Measurements from ENCODE around the gene MRPS33.
"Not testable (repeated sequence)": the region's sequence is repeated elsewhere in the genome, so short reads cannot be mapped to it uniquely, and the experiment has no call there.

Gene MRPS33

GRCh38 chr7:141012044-141012685 is 2.6 kb downstream of the MRPS33 start:
- peak; percentile 49 to 91 (median 71) for DNase-seq

GRCh38 chr7:141011443-141011842 is 3.3 kb downstream of the MRPS33 start:
- no peak for DNase-seq

- no peak for DNase-seq
Observed at GRCh38 chr7:141003172-141004065, 11.3 kb downstream of the MRPS33 start.

GRCh38 chr7:141001546-141001945 is 13.2 kb downstream of the MRPS33 start:
- DNase-seq = no peak

GRCh38 chr7:141001122-141001521 is 13.6 kb downstream of the MRPS33 start:
- DNase-seq = no peak

- no peak for DNase-seq
Observed at GRCh38 chr7:140998715-140999114, 16.0 kb downstream of the MRPS33 start.

- no peak for DNase-seq
Observed at GRCh38 chr7:140992422-140992821, 22.3 kb downstream of the MRPS33 start.

- DNase-seq = no peak
Observed at GRCh38 chr7:140990193-140990962, 24.4 kb downstream of the MRPS33 start.

- DNase-seq = peak in 2 of 3 experiments; percentile 24 to 66
Observed at GRCh38 chr7:140989068-140989467, 25.7 kb downstream of the MRPS33 start.

GRCh38 chr7:140983802-140984201 is 30.9 kb downstream of the MRPS33 start:
- peak in 1 of 3 experiments; percentile 36 for DNase-seq

GRCh38 chr7:140982508-140982907 is 32.2 kb downstream of the MRPS33 start:
- no peak for DNase-seq

- DNase-seq = no peak
Observed at GRCh38 chr7:140981951-140982350, 32.8 kb downstream of the MRPS33 start.

GRCh38 chr7:140977741-140978140 is 37.0 kb downstream of the MRPS33 start:
- DNase-seq = peak in 2 of 3 experiments; percentile 36 to 71

GRCh38 chr7:140972876-140973829 is 41.6 kb downstream of the MRPS33 start:
- peak in 1 of 3 experiments; percentile 32 for DNase-seq

GRCh38 chr7:140972344-140972743 is 42.4 kb downstream of the MRPS33 start:
- no peak for DNase-seq

GRCh38 chr7:140967438-140967837 is 47.3 kb downstream of the MRPS33 start:
- no peak for DNase-seq

GRCh38 chr7:140966561-140967233 is 48.1 kb downstream of the MRPS33 start:
- no peak for DNase-seq

GRCh38 chr7:140961117-140961516 is 53.6 kb downstream of the MRPS33 start:
- no peak for DNase-seq

- not testable (repeated sequence) for DNase-seq
Observed at GRCh38 chr7:140956997-140957396, 57.8 kb downstream of the MRPS33 start.
